ENCODE measurements around the gene TGFA.

TGFA gene

GRCh38 chr2:70499253-70499652, 54.4 kb downstream of the TGFA start:
- in situ Hi-C loops (cut with HindIII; ENCODE audit: low sequenced_read_pairs) = no loop called here
- DNase-seq (ENCODE audit: low read depth, low spot score) = no peak
- no peak overlapping the region for H3K4me3 ChIP-seq (ENCODE audit: low read depth, low read length)
- TF ChIP-seq CTCF (IDR thresholded peaks at IDR 0.05; ENCODE audit: low read depth, low read length) = no peak

- in situ Hi-C loops (cut with HindIII; ENCODE audit: low sequenced_read_pairs) = no loop called here
- no peak for DNase-seq (ENCODE audit: low read depth, low spot score)
- H3K4me3 ChIP-seq (ENCODE audit: low read depth, low read length) = no peak overlapping the region
- no peak for TF ChIP-seq CTCF (IDR thresholded peaks at IDR 0.05; ENCODE audit: low read depth, low read length)
These were observed 55.1 kb downstream of the TGFA start for GRCh38 chr2:70498528-70498927.

GRCh38 chr2:70498054-70498453, 55.6 kb downstream of the TGFA start:
- TF ChIP-seq CTCF (IDR thresholded peaks at IDR 0.05; ENCODE audit: low read depth, low read length) = peak; percentile 16

GRCh38 chr2:70496819-70497218, 56.8 kb downstream of the TGFA start:
- in situ Hi-C loops (cut with HindIII; ENCODE audit: low sequenced_read_pairs) = no loop called here
- no peak for TF ChIP-seq CTCF (IDR thresholded peaks at IDR 0.05; ENCODE audit: low read depth, low read length)
- no peak for DNase-seq (ENCODE audit: low read depth, low spot score)
- no peak overlapping the region for H3K4me3 ChIP-seq (ENCODE audit: low read depth, low read length)

More at GRCh38 chr2:70498054-70498453, 55.6 kb downstream of the TGFA start:
- H3K4me3 ChIP-seq (ENCODE audit: low read depth, low read length) = no peak overlapping the region
- in situ Hi-C loops (cut with HindIII; ENCODE audit: low sequenced_read_pairs) = no loop called here
- DNase-seq (ENCODE audit: low read depth, low spot score) = no peak

- H3K4me3 ChIP-seq (ENCODE audit: low read depth, low read length) = no peak overlapping the region
- DNase-seq (ENCODE audit: low read depth, low spot score) = no peak
- in situ Hi-C loops (cut with HindIII; ENCODE audit: low sequenced_read_pairs) = no loop called here
- no peak for TF ChIP-seq CTCF (IDR thresholded peaks at IDR 0.05; ENCODE audit: low read depth, low read length)
These were observed 59.2 kb downstream of the TGFA start for GRCh38 chr2:70494293-70494886.

- no peak overlapping the region for H3K4me3 ChIP-seq (ENCODE audit: low read depth, low read length)
- no peak for TF ChIP-seq CTCF (IDR thresholded peaks at IDR 0.05; ENCODE audit: low read depth, low read length)
- DNase-seq (ENCODE audit: low read depth, low spot score) = no peak
- in situ Hi-C loops (cut with HindIII; ENCODE audit: low sequenced_read_pairs) = no loop called here
These were observed 63.2 kb downstream of the TGFA start for GRCh38 chr2:70490381-70490780.

- no peak for TF ChIP-seq CTCF (IDR thresholded peaks at IDR 0.05; ENCODE audit: low read depth, low read length)
- no peak overlapping the region for H3K4me3 ChIP-seq (ENCODE audit: low read depth, low read length)
- in situ Hi-C loops (cut with HindIII; ENCODE audit: low sequenced_read_pairs) = no loop called here
- no peak for DNase-seq (ENCODE audit: low read depth, low spot score)
These were observed 64.5 kb downstream of the TGFA start for GRCh38 chr2:70489165-70489564.

All from astrocyte of the spinal cord (primary cell).